ENCODE results near the gene RRP15.

DNA sequence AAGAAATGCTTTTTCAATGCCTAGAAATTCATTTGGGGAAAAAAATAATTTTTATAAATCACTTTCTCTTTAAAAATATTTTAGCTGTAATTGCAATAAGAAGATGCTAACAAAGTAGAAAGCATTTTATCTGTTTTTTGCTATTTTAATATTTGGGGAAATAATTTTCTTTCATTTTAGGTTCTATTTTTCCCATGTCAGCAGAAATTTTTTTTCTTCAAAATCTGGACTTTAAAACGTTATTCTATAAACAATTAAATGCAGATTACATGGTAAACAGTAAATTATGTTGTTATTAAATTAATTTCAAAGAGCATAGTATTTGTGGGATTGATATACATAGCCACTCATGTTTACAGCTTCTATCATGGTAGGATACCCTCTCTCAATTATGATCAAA, 27.7 kb upstream of the RRP15 start:
- TF ChIP-seq, protein P1, sequence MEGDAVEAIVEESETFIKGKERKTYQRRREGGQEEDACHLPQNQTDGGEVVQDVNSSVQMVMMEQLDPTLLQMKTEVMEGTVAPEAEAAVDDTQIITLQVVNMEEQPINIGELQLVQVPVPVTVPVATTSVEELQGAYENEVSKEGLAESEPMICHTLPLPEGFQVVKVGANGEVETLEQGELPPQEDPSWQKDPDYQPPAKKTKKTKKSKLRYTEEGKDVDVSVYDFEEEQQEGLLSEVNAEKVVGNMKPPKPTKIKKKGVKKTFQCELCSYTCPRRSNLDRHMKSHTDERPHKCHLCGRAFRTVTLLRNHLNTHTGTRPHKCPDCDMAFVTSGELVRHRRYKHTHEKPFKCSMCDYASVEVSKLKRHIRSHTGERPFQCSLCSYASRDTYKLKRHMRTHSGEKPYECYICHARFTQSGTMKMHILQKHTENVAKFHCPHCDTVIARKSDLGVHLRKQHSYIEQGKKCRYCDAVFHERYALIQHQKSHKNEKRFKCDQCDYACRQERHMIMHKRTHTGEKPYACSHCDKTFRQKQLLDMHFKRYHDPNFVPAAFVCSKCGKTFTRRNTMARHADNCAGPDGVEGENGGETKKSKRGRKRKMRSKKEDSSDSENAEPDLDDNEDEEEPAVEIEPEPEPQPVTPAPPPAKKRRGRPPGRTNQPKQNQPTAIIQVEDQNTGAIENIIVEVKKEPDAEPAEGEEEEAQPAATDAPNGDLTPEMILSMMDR (conservative IDR thresholded peaks at IDR 0.05): no peak
- no peak for TF ChIP-seq ZFX (IDR thresholded peaks at IDR 0.05)
